ENCODE results near the gene FDX2. TPM values are rescaled to one million over a fixed set of nuclear protein-coding genes. Genes with fewer than 3 reads are reported as not detected.
A peak's percentile ranks its signal among the peaks of the same experiment; 100 is the strongest.

FDX2 gene
- total and polyA plus RNA-seq, 2 of the 13 experiments (the other 11 are each of a cell fraction or from before 2014, with no cell fraction given) = 21.0 to 24.7 TPM

- peak; percentile 63; the same call in 1 of the 2 replicates for TF ChIP-seq HNF4G (IDR thresholded peaks at IDR 0.05; ENCODE audit: borderline replicate concordance, low read depth, low read length)
- no peak for TF ChIP-seq HNF4G (CRISPR knock-in tag; IDR thresholded peaks at IDR 0.05; ENCODE audit: borderline replicate concordance, low read depth)
- TF ChIP-seq ARID2 (CRISPR knock-in tag; IDR thresholded peaks at IDR 0.05; ENCODE audit: borderline replicate concordance) = no peak
- TF ChIP-seq, protein P1, sequence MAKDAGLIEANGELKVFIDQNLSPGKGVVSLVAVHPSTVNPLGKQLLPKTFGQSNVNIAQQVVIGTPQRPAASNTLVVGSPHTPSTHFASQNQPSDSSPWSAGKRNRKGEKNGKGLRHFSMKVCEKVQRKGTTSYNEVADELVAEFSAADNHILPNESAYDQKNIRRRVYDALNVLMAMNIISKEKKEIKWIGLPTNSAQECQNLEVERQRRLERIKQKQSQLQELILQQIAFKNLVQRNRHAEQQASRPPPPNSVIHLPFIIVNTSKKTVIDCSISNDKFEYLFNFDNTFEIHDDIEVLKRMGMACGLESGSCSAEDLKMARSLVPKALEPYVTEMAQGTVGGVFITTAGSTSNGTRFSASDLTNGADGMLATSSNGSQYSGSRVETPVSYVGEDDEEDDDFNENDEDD (CRISPR knock-in tag; IDR thresholded peaks at IDR 0.05; ENCODE audit: borderline replicate concordance) = no peak
- TF ChIP-seq, protein P2, sequence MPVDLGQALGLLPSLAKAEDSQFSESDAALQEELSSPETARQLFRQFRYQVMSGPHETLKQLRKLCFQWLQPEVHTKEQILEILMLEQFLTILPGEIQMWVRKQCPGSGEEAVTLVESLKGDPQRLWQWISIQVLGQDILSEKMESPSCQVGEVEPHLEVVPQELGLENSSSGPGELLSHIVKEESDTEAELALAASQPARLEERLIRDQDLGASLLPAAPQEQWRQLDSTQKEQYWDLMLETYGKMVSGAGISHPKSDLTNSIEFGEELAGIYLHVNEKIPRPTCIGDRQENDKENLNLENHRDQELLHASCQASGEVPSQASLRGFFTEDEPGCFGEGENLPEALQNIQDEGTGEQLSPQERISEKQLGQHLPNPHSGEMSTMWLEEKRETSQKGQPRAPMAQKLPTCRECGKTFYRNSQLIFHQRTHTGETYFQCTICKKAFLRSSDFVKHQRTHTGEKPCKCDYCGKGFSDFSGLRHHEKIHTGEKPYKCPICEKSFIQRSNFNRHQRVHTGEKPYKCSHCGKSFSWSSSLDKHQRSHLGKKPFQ (CRISPR knock-in tag; IDR thresholded peaks at IDR 0.05; ENCODE audit: insufficient replicate concordance) = no peak
- no peak for TF ChIP-seq SNAPC4 (CRISPR knock-in tag; IDR thresholded peaks at IDR 0.05)
- no peak for TF ChIP-seq ZNF281 (CRISPR knock-in tag; IDR thresholded peaks at IDR 0.05; ENCODE audit: borderline replicate concordance)
- TF ChIP-seq ZNF781 (CRISPR knock-in tag; IDR thresholded peaks at IDR 0.05; ENCODE audit: borderline replicate concordance, not compliant biosample characterization) = no peak
- TF ChIP-seq MLX (CRISPR knock-in tag; IDR thresholded peaks at IDR 0.05) = no peak
- TF ChIP-seq, protein P3, sequence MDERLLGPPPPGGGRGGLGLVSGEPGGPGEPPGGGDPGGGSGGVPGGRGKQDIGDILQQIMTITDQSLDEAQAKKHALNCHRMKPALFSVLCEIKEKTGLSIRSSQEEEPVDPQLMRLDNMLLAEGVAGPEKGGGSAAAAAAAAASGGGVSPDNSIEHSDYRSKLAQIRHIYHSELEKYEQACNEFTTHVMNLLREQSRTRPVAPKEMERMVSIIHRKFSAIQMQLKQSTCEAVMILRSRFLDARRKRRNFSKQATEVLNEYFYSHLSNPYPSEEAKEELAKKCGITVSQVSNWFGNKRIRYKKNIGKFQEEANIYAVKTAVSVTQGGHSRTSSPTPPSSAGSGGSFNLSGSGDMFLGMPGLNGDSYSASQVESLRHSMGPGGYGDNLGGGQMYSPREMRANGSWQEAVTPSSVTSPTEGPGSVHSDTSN (CRISPR knock-in tag; IDR thresholded peaks at IDR 0.05) = no peak
Measured at GRCh38 chr19:10332158-10332964, 16.5 kb upstream of the FDX2 start (continued).
